Right lobe of liver (tissue), 4 donors: ENCODE measurements around the gene EPHA2.

Source experiments
- POLR2A ChIP-seq: fragments of 450-650 bp; IDR thresholded peaks from one replicate; pipeline ENCODE4 v1.6.1; 2017; ENCODE audit warnings: antibody characterized with exemption, mild to moderate bottlenecking
- TF ChIP-seq, protein P1 (sequence below), 4 donors: fragments of 200-600 bp in 3 of 4; fragments of 450-650 bp in 1 of 4; IDR thresholded peaks; one replicate each; pipeline versions ENCODE4 v1.5.1 to v1.8.0; 2016 to 2022; ENCODE audit warnings: antibody characterized with exemption in 4 of 4, mild to moderate bottlenecking in 2 of 4
- donor health status: DM: no; HTN: no; CAD: no.
- donor health status: DM: no; HTN: no; CAD: no.
- donor health status: DM: no; HTN: yes; CAD: no.

DNA sequence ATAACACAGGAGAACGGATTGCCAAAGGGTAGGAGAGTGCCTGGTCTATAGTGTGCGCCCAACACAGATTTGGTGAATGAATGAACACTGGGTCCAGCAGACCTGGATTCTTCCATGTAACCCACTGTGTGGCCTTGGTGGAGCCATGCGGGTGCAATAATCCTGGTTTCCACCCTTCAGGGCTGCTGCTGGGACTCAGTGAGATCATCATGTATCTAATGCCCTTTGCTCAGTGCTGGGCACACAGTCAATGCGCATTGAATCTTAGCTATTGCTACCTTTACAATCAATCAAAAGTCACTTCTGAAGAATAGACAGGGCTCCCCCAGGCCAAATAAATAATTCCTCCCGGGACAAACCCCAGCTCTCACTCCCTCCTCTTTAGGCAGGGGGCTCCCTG lies 5.8 kb upstream of the EPHA2 start:
- TF ChIP-seq, protein P1, sequence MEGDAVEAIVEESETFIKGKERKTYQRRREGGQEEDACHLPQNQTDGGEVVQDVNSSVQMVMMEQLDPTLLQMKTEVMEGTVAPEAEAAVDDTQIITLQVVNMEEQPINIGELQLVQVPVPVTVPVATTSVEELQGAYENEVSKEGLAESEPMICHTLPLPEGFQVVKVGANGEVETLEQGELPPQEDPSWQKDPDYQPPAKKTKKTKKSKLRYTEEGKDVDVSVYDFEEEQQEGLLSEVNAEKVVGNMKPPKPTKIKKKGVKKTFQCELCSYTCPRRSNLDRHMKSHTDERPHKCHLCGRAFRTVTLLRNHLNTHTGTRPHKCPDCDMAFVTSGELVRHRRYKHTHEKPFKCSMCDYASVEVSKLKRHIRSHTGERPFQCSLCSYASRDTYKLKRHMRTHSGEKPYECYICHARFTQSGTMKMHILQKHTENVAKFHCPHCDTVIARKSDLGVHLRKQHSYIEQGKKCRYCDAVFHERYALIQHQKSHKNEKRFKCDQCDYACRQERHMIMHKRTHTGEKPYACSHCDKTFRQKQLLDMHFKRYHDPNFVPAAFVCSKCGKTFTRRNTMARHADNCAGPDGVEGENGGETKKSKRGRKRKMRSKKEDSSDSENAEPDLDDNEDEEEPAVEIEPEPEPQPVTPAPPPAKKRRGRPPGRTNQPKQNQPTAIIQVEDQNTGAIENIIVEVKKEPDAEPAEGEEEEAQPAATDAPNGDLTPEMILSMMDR (IDR thresholded peaks at IDR 0.05) = no peak
- TF ChIP-seq POLR2A = no peak
